NCI-H2227 (cell line): ENCODE results near the gene HOXC13.

Experiments
- DNase-seq: peaks from one replicate; lab custom pipeline; 2025; ENCODE audit not compliant: unreplicated experiment; lab: John Stamatoyannopoulos, UW

The HOXC13 gene, protein sequence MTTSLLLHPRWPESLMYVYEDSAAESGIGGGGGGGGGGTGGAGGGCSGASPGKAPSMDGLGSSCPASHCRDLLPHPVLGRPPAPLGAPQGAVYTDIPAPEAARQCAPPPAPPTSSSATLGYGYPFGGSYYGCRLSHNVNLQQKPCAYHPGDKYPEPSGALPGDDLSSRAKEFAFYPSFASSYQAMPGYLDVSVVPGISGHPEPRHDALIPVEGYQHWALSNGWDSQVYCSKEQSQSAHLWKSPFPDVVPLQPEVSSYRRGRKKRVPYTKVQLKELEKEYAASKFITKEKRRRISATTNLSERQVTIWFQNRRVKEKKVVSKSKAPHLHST

DNA sequence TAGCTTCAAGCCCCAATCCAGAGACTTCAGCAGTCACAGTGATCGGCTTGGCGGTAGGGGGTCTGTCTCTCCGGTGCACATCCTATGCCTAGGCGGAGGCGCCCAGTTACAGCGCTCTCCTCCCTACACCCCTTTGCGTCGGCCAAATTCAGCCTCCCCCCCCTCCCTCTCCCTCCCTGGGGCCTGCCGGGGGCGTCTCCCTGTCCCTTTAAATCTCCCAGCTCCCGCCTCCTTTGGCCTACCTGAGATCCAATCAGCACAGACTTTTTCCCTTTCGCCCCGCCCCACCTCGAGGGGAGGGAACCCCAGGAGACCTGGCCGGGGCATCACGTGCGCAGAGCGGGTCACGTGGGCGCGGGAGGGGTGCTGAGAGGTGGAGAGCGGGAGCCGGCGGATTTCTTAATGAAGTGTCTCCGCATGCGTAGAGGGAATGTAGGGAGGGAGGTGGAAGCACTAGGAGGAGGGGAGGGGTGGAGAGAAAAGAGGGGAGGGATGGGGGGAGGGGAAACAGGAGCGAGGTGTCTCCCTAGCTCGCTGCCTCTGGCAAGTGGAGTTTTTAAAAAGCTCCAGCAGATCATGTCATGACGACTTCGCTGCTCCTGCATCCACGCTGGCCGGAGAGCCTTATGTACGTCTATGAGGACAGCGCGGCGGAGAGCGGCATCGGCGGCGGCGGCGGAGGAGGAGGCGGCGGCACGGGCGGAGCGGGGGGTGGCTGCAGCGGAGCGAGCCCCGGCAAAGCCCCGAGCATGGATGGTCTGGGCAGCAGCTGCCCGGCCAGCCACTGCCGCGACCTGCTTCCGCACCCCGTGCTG is at the start of gene HOXC13:
Gene HOXC13 (plus strand): TSS at position 506 of the 815 bp plus-strand sequence. CDS start 76 bp downstream, at position 582.
- DNase-seq, result peak; percentile 97

DNA sequence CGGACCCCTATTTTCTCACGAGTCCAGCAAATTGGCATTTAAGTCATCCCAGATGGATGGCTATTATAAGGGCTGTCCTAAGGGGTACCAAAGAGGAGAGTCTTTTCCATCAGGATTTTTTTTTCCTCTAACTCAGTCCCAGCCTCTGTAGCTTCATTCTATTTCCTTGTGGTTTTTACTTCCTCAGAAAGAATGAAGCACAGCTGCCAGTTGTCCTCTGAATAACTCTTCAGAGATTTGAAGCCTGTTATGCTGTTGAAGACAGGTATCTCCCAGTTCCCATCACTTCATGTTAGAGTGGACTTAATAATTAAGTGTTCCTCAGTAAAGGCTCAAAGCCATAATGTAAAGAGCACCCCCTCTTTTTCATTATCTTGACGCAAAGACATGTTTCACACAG is 48.5 kb upstream of the HOXC13 start:
- no peak for DNase-seq

DNA sequence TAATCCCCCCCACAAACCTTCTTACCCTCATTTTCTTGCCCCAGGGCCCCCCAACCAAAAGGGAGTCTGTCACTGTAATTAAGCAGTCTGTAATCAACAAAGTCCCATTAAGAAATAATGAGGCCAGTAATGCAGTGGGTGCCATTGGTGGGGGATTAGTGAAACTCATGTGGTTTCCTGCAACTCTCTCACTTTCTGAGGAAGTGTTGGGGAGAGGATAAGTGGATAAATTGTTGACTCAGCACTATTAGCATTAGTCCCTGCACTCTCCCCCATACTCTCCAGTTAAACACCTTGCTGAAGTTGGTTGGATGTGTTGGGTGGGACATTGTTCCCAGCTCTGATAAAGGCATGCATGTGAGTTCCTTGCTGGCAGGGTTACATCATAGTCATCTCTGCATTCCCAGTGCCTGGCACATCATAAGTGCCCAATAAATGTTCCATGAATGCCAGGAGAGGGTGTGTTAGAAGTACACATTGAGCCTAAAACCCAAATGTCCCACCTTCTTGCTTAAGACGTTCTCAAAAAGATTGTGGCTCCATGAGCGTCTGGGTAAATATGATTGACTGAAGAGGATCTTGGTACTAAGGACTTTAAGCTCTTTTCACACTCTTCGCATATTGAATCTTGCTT is 45.8 kb upstream of the HOXC13 start:
- DNase-seq, result no peak

DNA sequence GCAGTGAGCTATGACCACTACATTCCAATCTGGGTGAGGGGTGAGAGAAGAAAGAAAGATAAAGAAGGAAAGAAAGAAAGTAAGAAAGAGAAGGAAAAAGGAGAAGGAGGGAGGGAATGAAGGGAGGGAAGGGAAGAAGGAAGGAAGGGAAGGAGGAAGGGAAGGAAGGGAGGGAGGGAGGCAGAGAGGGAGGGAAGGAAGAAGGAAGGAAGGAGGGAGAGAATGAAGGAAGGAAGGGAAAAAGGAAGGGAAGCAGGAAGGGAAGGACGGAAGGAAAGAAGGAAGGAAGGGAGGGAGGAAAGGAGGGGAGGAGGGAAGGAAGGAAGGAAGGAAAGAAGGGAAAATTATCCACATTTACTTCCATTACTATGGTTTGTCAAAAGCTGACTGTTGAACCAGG is 39.4 kb upstream of the HOXC13 start:
- no peak for DNase-seq

DNA sequence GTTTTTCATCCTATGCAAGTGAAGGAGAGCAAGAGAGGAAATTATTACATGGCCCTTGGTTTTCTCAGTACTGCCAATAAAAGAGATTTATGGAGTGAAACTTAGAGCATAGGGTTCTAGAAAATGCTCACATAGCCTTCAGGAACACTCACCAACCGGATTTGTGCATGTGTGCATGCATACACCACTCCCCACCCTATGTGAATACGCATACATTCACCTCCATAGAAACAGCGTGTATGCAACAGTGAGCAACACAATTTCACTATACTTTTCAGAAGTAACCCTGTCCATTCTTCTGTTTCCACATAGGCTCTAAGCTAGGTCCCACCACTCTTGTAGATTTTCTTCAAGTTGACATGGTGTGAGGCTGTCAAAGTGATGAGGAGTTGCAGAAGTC is 31.5 kb upstream of the HOXC13 start:
- DNase-seq, result no peak

DNA sequence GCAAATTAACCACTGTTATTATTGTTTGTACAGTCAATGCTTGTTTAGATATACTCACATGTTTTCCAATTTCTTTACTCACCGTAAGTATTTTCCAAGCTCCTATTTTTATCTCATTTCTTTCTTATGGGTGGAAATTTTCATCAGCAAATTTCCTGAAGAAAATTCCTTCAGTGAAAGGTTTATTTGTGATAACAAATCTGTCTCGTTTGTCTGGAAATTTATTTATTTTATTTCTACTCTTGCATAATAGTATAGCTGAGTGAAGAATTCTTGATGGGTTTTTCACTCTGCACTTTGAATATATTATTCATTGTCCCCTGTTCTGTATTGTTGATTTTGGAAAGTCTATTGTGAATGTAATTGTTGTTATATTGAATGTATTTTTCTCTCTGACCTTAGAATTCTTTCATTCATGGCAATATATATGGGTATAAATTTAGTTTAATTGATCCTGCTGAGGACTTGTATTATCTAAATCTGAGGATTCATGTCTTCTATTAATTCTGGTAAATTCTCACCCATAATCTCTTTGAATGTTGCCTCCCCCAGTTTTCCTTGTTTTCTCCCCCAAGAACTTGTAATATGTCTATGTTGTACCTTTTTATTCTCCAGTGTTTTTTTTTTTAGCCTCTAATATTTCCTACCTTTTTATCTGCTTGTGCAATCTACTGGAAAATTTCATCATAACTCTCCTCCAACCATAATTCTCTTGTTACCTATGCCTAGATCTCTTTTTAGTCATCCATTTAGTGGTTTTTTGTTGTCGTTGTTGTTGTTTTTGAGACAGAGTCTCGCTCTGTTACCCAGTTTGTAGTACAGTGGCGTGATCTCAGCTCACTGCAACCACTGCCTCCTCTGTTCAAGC is 21.6 kb upstream of the HOXC13 start:
- no peak for DNase-seq

DNA sequence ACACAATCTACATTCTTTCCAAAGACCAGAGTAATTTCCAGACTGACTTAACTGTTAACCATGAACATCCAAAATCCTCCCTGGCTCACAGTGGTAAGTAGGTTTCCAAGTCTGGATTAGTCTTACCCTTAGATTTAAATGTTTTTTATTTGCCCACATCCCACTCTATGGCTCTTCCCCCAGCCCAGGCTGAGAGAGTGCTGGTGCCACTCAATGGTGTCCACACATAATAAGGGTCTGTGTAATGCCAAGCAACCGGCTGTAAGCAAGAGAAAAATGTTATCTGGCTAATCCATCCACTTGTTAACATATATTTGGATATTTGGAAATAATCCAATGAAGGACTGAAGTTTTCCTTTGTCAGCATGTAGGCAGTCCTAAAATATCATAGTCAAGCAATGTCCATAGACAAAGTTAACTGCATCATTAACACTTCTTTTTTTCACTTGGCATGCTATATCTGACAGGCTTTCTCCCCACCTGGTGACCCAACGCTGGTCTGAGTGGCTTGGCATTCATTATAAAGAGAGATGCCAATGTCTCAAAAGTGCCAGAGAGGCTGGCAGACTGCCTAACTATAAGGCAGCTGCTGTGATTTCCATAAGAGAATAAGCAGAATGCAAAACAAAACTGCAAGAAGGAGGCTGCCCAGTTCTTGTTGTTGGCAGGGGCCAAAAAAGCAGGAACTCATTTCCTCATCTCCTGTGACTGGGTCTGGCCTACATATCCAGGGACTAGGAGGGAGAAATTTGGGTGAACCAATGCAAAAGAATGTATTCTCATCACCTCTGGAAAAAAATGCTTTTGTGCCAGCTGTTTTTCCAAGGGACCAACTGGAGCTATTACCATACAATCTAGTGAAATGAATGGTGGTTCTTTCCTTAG is 13.9 kb upstream of the HOXC13 start:
- DNase-seq, result no peak

DNA sequence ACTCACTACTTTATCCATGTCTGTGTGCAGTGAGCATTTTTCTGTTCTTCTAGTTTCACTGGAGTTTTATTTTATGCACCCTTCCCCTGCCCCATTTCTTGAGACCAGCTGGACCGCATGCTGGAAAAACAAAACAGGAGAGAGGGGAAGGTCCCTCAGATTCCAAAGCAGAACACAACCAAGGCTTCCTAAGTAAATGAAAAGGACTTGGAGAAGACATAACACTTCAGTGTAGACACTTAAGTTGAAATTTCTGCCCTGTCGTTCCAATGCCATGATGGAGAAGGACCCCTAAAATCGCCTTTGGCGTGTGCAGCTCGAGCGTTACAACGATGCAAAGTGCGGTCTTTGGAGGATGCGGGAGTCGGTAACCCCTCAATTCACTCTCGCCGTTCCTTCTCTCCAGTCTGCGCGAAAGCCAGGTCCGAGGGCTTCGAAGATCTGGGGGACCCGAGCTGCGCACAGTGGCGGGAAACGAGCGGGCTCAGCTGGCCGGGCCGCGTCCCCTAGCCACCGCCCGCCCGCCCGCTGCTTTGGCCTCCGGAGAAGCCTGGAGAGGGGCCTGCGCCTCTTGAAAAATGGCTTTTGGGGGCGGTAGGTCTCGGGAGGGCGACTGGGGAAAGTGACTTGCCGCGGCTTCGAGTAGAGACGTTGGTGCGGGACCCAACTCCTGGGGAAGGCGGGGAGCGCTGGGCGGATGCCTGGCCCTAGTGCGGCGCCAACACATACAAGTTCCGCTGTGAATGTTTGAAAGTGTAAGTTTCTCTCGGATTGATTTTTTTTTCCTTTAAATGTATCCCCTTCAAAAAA is 11.2 kb upstream of the HOXC13 start:
- DNase-seq, result no peak

DNA sequence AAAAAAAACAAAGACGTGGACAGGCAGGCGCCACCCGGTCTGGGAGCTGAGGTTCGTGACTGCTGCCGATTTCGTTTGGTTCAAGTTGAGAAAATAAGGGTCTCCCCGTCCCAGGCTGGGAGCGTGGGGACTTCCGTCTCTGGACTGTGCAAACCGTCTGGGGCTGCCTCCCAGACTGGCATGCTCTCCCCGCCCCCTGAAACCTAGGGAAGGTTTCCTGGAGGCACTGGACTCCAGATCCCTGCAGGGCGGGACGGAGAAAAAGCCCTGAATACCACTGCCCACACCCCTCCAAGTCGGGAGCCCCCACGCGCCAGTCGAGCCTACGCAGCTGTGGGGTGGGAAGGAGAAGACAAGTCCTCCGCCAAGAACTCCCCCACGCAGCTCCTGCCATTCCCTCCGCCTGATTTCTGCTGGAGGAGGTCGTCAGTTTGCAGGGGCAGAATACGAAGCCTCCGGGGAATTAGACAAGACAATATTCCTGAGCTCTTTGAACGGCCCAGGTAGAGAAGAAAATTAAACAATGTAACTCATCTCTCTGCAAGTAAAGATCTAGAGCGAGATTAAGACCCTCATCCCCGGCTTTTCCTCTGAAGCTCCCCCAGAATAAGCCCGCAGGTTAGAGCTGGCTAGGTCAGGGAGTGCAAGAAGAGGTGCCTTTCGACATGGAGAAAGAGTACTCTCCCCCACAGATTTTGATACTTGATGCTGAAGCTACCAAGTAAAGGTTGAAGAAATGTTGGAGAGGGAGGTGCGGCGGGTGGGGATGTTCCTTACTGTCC is 10.4 kb upstream of the HOXC13 start:
- DNase-seq, result no peak

DNA sequence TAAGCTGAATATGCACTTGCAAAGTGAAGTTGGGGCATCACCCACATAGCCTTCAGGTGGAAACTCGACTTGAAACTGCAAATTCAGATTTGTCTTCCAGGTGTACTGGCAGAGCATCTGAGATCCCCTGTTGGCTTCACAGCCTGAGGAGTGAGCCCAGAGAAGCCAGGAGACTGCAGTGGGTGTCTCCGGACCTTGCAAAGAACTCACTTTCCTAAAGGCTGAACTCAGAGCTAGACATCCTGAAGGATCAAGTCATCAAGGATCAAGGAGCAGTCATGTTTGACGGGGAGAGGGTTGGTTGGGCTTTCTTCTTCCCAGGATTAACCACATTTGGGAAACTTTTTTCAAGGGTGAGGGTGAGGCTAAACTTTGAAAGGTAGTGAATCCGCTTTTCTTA is 9.1 kb upstream of the HOXC13 start:
- DNase-seq, result no peak

DNA sequence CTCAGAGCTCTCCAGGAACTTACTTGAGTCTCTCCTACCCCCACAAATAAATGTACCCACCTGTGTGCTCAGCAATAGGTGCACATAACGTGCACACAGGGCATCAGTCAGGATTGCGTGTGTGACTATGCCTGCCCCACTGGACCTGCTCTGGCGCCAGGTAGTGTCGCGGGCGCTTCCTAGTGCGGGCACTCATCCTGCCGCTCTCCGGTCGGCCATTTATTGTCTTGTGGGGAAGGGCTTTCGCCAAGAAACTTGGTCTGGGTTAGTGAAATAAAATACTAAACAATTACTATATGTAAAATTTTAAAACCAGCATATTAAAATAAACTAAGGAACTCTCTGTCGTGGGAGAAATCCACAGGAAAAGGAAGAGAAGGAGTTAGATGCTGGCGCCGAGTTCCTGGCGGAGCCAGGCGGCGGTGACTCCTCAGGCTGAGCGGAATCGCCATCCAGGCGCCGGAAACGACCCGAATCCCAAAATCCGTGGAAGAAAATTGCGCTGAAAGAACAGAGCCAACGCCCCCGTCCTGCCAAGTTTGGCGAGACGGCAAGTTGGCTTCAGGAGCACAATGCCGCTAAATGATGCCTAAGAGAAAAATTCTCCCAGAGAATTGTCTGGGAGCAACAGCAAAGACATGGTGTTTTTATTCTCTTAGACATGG is 7.9 kb upstream of the HOXC13 start:
- no peak for DNase-seq

DNA sequence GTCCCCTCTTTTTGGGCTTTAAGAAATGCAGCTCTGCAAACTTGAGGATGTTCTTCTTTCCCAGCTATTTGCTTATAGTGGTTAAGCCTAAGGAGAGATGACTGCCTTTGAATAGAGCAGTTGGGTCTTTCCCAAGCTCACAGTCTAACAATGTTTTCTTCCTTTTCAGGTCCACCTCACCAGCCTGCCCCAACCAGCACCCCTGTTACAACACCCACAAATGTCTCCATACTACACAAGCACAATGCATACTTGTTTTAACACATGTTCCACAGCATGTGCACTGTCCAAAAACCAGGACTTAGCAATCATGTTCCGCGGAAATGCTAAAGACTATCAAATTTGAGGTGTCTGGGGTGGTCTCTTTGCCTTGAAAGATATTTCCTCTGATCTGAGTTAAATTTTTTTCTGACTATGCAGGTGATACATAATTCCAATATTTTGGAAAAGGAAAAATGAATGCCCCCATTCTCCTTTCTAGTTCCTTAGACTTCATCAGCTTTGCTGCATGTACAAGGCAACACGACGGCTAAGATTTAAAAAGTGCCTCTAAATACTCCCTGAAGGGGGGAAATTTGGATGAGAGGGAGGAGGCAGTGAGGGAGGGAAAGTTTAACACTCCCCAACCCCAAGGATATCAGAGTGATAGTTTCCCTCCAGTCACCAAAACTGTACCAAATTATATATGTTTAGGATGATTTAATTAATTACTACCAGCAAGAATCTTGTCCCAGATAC is 6.6 kb upstream of the HOXC13 start:
- DNase-seq, result no peak

DNA sequence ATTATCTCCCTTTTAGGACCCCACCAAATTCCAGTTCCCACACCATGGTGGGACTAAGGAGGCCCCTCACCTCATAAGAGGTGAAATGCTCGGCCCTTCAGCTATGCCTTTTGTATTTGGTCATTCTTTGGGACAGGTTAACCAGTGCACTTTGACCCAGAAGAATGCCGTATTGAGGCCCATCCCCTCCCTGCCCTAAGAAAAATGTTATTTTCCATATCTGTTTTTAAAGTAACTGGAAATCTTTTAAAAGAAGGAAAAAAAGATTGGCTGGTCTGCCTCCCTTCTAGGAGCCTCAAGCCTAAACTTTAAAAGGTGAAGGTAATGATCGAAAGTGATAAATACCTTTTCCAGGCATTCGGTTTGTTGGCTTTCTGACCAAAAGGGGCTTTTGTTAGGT is 5.7 kb upstream of the HOXC13 start:
- DNase-seq, result no peak

DNA sequence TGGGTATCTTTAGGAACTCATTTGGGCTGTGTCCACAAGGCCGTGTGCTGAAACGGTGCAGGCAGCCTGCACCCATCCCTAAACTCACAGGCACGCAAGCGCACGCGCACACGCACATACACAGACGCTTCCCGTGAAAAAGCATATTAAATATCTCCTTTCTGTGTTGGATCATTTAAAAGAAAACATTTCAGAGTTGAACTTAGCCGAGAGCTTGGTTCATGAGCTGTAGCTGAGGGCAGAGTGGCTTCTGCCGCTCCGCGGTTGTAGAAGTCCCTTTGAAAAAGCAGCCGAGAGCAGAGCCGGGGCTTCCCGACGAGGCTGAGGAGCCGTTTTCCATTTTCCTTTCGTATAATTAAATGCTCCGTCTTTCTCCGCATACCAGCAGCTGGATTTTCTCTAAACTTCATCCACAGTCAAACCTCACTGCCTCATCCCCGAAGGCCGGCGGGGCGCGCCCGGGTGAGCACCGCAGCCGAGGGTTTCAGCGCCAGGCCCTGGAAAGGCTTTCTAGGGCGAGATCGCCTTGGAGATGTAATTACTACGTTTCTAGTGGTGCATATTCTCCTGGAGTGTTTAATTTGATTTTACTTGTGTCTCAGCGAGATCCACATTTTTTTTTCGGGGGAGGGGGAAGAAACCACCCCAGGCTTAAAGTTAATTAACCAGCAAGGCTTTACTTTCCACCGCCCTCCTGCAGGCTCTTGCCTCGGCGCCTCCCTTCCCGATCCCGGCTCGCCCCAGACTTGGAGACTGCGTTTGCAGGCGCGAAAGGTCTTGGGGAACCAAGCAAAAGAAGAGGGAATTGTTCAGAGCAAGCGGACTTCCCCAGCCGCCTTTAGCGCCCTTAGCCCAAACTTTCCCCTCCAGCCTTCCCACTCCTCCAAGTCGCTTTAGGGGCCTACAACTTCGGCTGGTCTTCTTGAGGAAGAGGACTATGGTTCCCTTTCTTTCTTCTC is 3.0 kb upstream of the HOXC13 start:
- no peak for DNase-seq

DNA sequence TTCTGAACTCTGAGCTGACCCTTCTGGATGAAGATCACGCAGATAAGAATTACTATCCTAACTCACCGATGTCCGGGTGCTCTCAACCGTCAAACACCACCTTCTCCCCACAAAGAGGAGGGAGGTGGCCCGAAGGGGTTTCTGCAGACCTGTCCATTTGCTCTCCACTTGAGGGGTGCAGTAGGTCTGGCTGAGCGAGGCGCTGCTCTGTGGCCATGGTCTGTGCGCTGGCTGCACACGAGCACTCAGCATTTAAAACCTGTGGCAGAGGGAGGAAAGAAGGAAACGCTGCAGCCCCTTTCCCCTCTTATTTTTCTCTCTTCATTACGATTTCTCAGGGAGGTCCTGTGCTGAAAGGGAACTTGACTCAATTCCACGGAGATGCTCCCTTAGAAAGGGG is 1.5 kb upstream of the HOXC13 start:
- no peak for DNase-seq
